ENCODE results near the gene SMYD3. TPM values are rescaled to one million over a fixed set of nuclear protein-coding genes. Genes with fewer than 3 reads are reported as not detected.

The SMYD3 gene
- total RNA-seq, 4 donors from 2014 or later: 33.7 to 105 (median 51.4) TPM

GRCh38 chr1:246512230-246512629, 5.2 kb upstream of the SMYD3 start:
- Histone ChIP-seq H3K27me3 (no peaks in the 10 kb centered on the region), H3K9me3 (no peaks in the 10 kb centered on the region), H3K4me3 (replicated peaks in 1 of 3) (no peak overlapping the region), H3K27ac (no peak overlapping the region), H3K4me1 (no peaks in the 10 kb centered on the region), H3K36me3 (no peaks in the 10 kb centered on the region)
- 100% methylated on average over 1 to 4 of the region's 7 CpGs for WGBS, 2 donors
- intact Hi-C loops (cut with DNase I): no loop called here
- no peak for DNase-seq
- no peak for TF ChIP-seq CTCF (IDR thresholded peaks at IDR 0.05)
- TF ChIP-seq POLR2A (IDR thresholded peaks at IDR 0.05): no peak

- DNase-seq: no peak
- Histone ChIP-seq H3K9me3 (no peaks in the 10 kb centered on the region), H3K27me3 (no peaks in the 10 kb centered on the region), H3K36me3 (no peaks in the 10 kb centered on the region), H3K27ac (no peak overlapping the region), H3K4me1 (peaks cover under 1 to 3% of the 10 kb centered on the region in 2 donors), H3K4me3 (replicated peaks in 1 of 3) (no peak overlapping the region)
- intact Hi-C loops (cut with DNase I): no loop called here
- TF ChIP-seq CTCF (IDR thresholded peaks at IDR 0.05) (no peak), POLR2A (IDR thresholded peaks at IDR 0.05) (no peak)
- 95 to 100% methylated on average over 3 to 7 of the region's 7 CpGs for WGBS, 2 donors
Measured at GRCh38 chr1:246511203-246511602, 4.1 kb upstream of the SMYD3 start.

GRCh38 chr1:246510147-246511030, 3.3 kb upstream of the SMYD3 start:
- Histone ChIP-seq H3K36me3 (no peaks in the 10 kb centered on the region), H3K4me1 (peaks cover 8% of the 10 kb centered on the region in 2 donors), H3K27ac (no peak overlapping the region), H3K9me3 (no peaks in the 10 kb centered on the region), H3K27me3 (no peaks in the 10 kb centered on the region), H3K4me3 (replicated peaks in 1 of 3) (no peak overlapping the region)
- whole genome bisulfite sequencing, 2 donors: 90 to 91% methylated on average over 2 to 4 of the region's 13 CpGs
- DNase-seq: no peak
- TF ChIP-seq CTCF (IDR thresholded peaks at IDR 0.05): no peak
- TF ChIP-seq POLR2A (IDR thresholded peaks at IDR 0.05): no peak
- intact Hi-C loops (cut with DNase I): no loop called here

- no peaks in the 10 kb centered on the region for H3K27me3 ChIP-seq
- no peaks in the 10 kb centered on the region for H3K36me3 ChIP-seq
- TF ChIP-seq POLR2A (IDR thresholded peaks at IDR 0.05): no peak
- no peak for TF ChIP-seq CTCF (IDR thresholded peaks at IDR 0.05)
- no peak overlapping the region for H3K27ac ChIP-seq
- WGBS, 2 donors: 94 to 100% methylated on average over 5 to 23 of the region's 26 CpGs
- no peak for DNase-seq
- intact Hi-C loops (cut with DNase I): loop anchor here (5.0 to 10.0 kb wide), 2 partner anchors 46 to 188 kb away; no protein-coding TSS in a partner anchor
- H3K9me3 ChIP-seq: no peaks in the 10 kb centered on the region
- H3K4me3 ChIP-seq (replicated peaks in 1 of 3): no peak overlapping the region
- H3K4me1 ChIP-seq: peaks cover 8% of the 10 kb centered on the region in 2 donors
Measured at GRCh38 chr1:246508897-246509688, 2.0 kb upstream of the SMYD3 start.
